ENCODE results near the gene PPM1E.

PPM1E gene

GRCh38 chr17:59000022-59000421, 244.4 kb downstream of the PPM1E start:
- no peak for DNase-seq

- DNase-seq, result no peak
Measured at GRCh38 chr17:59001158-59001814, 245.6 kb downstream of the PPM1E start.

GRCh38 chr17:59002126-59002525, 246.5 kb downstream of the PPM1E start:
- DNase-seq, result no peak

- no peak for DNase-seq
Measured at GRCh38 chr17:59002848-59003247, 247.2 kb downstream of the PPM1E start.

- DNase-seq, result no peak
Measured at GRCh38 chr17:59003860-59004259, 248.2 kb downstream of the PPM1E start.

GRCh38 chr17:59004338-59005111, 248.9 kb downstream of the PPM1E start:
- DNase-seq, result no peak

GRCh38 chr17:59007995-59008394, 252.3 kb downstream of the PPM1E start:
- DNase-seq, result no peak

- DNase-seq, result no peak
Measured at GRCh38 chr17:59008737-59009136, 253.1 kb downstream of the PPM1E start.

- DNase-seq, result no peak
Measured at GRCh38 chr17:59010026-59010425, 254.4 kb downstream of the PPM1E start.

- no peak for DNase-seq
Measured at GRCh38 chr17:59011975-59012374, 256.3 kb downstream of the PPM1E start.

- no peak for DNase-seq
Measured at GRCh38 chr17:59018019-59018418, 262.4 kb downstream of the PPM1E start.

- DNase-seq, result no peak
Measured at GRCh38 chr17:59024916-59025315, 269.3 kb downstream of the PPM1E start.

GRCh38 chr17:59026176-59026939, 270.7 kb downstream of the PPM1E start:
- no peak for DNase-seq

- DNase-seq, result no peak
Measured at GRCh38 chr17:59027750-59028149, 272.1 kb downstream of the PPM1E start.

- DNase-seq, result no peak
Measured at GRCh38 chr17:59028328-59028727, 272.7 kb downstream of the PPM1E start.

- no peak for DNase-seq
Measured at GRCh38 chr17:59030811-59031210, 275.2 kb downstream of the PPM1E start.
